Liver (tissue), 9 donors: ENCODE data around the gene PPOX. TPM values are rescaled to one million over a fixed set of nuclear protein-coding genes. Genes with fewer than 3 reads are reported as not detected.

ENCODE experiments used
- DNase-seq: peaks from one replicate; pipeline ENCODE4 v3.0.0-alpha.2; 2017; ENCODE audit warnings: low spot score
- H3K27ac ChIP-seq, 2 donors: one replicate each; pipeline ENCODE4 v1.7.0; 2013; ENCODE audit warnings: inconsistent platforms in 2 of 2, low read length in 2 of 2, control low read depth in 1 of 2, low read depth in 1 of 2, mild to moderate bottlenecking in 1 of 2
- H3K27me3 ChIP-seq, 4 donors: one replicate each; pipeline versions ENCODE4 v1.6.1 to v1.7.0; 2013; ENCODE audit warnings: low read length in 3 of 4, inconsistent platforms in 1 of 4, mild to moderate bottlenecking in 1 of 4, moderate library complexity in 1 of 4; ENCODE audit not compliant: control insufficient read depth in 4 of 4, insufficient read depth in 4 of 4
- H3K36me3 ChIP-seq, 4 donors: one replicate each; pipeline versions ENCODE4 v1.6.1 to v1.7.0; 2013; ENCODE audit warnings: low read length in 3 of 4, mild to moderate bottlenecking in 3 of 4, low read depth in 1 of 4, moderate library complexity in 1 of 4; ENCODE audit not compliant: control insufficient read depth in 4 of 4, insufficient read depth in 3 of 4
- H3K4me1 ChIP-seq, 4 donors: one replicate each; pipeline versions ENCODE4 v1.6.1 to v1.7.0; 2013; ENCODE audit warnings: low read length in 3 of 4, mild to moderate bottlenecking in 3 of 4, moderate library complexity in 1 of 4; ENCODE audit not compliant: control insufficient read depth in 4 of 4, insufficient read depth in 4 of 4
- H3K4me3 ChIP-seq, 3 donors: one replicate each; pipeline versions ENCODE4 v1.6.1 to v1.7.0; 2013; ENCODE audit warnings: low read length in 3 of 3, control low read depth in 1 of 3, low read depth in 1 of 3, mild to moderate bottlenecking in 1 of 3
- H3K9ac ChIP-seq, 2 donors: one replicate each; pipeline ENCODE4 v1.7.0; 2013; ENCODE audit warnings: low read length in 2 of 2, mild to moderate bottlenecking in 2 of 2, moderate library complexity in 2 of 2, control low read depth in 1 of 2, low read depth in 1 of 2
- H3K9me3 ChIP-seq, 4 donors: one replicate each; pipeline versions ENCODE4 v1.6.1 to v1.7.0; 2013; ENCODE audit warnings: low read length in 3 of 4; ENCODE audit not compliant: control insufficient read depth in 4 of 4
- ATF3 ChIP-seq: IDR thresholded peaks from 2 replicates; pipeline ENCODE4 v1.6.1; 2016; ENCODE audit warnings: antibody characterized with exemption
- EGR1 ChIP-seq, 2 donors: IDR thresholded peaks; 2 replicates each; pipeline ENCODE4 v1.6.1; 2016 to 2018; ENCODE audit warnings: antibody characterized with exemption in 2 of 2, low read depth in 2 of 2
- FOXA1 ChIP-seq: IDR thresholded peaks from 2 replicates; pipeline ENCODE4 v1.6.1; 2016; ENCODE audit warnings: antibody characterized with exemption
- FOXA2 ChIP-seq: IDR thresholded peaks from 2 replicates; pipeline ENCODE4 v1.6.1; 2016; ENCODE audit warnings: antibody characterized with exemption
- GABPA ChIP-seq, 2 donors: IDR thresholded peaks in 1 of 2; conservative IDR thresholded peaks in 1 of 2; 2 replicates each; pipeline ENCODE4 v1.6.1; 2016; ENCODE audit warnings: antibody characterized with exemption in 2 of 2, mild to moderate bottlenecking in 1 of 2, moderate library complexity in 1 of 2
- HNF4A ChIP-seq, 2 donors: conservative IDR thresholded peaks; 2 replicates each; pipeline ENCODE4 v1.6.1; 2016; ENCODE audit warnings: antibody characterized with exemption in 2 of 2, mild to moderate bottlenecking in 2 of 2
- HNF4G ChIP-seq: IDR thresholded peaks from 2 replicates; pipeline ENCODE4 v1.6.1; 2016; ENCODE audit warnings: antibody characterized with exemption
- JUND ChIP-seq, 2 donors: IDR thresholded peaks; 2 replicates each; pipeline ENCODE4 v1.6.1; 2016; ENCODE audit warnings: antibody characterized with exemption in 2 of 2
- MAX ChIP-seq: IDR thresholded peaks from 2 replicates; pipeline ENCODE4 v1.6.1; 2016; ENCODE audit warnings: antibody characterized with exemption
- NR2F2 ChIP-seq: IDR thresholded peaks from 2 replicates; pipeline ENCODE4 v1.6.1; 2016; ENCODE audit warnings: antibody characterized with exemption
- RAD21 ChIP-seq, 2 donors: IDR thresholded peaks; 2 replicates each; pipeline ENCODE4 v1.6.1; 2016; ENCODE audit warnings: antibody characterized with exemption in 2 of 2, mild to moderate bottlenecking in 2 of 2
- RXRA ChIP-seq, 2 donors: IDR thresholded peaks; 2 replicates each; pipeline ENCODE4 v1.6.1; 2017 to 2018; ENCODE audit warnings: antibody characterized with exemption in 2 of 2, mild to moderate bottlenecking in 1 of 2
- TAF1 ChIP-seq: conservative IDR thresholded peaks from 2 replicates; pipeline ENCODE4 v1.6.1; 2016; ENCODE audit warnings: antibody characterized with exemption, mild to moderate bottlenecking
- YY1 ChIP-seq: IDR thresholded peaks from 2 replicates; pipeline ENCODE4 v1.6.1; 2016; ENCODE audit warnings: antibody characterized with exemption, mild to moderate bottlenecking
- WGBS: extraction: QIAGEN DNeasy Blood & Tissue Kit; methylation state at CpG from one replicate; pipeline ENCODE4 v1.1.7; 2013; 5-methylcytosine and 5-hydroxymethylcytosine counted together
- polyA plus RNA-seq, 2 donors: library from polyadenylated mRNA; stranded (reverse) in 1 of 2; unstranded in 1 of 2; fragments of 200-250 nt in 1 of 2; fragments of >200 nt in 1 of 2; fragmentation: Nextera tagmentation in 1 of 2; extraction: Ambion mirVana in 1 of 2; gene quantifications; one replicate each; pipeline versions ENCODE4 v1.2.1 to v1.2.3, GENCODE V29; 2013 to 2015
- total RNA-seq, 2 donors: library from RNA; depleted of rRNA; stranded (reverse); fragments of >200 nt; gene quantifications; one replicate each; pipeline ENCODE4 v1.2.3, GENCODE V29; 2014
- TF ChIP-seq, protein P1 (sequence below): IDR thresholded peaks from 2 replicates; pipeline ENCODE4 v1.6.1; 2016; ENCODE audit warnings: antibody characterized with exemption
- TF ChIP-seq, protein P2 (sequence below): fragments of 150-350 bp; IDR thresholded peaks from 2 replicates; pipeline ENCODE4 v1.5.1; 2017; ENCODE audit warnings: improper control_type of control experiment, low read depth, low read length; ENCODE audit not compliant: missing input control
- donor health status: healthy.
- donor health status: healthy.
- donor health status: healthy.
- donor health status: healthy.
- donor health status: healthy.

PPOX gene
- total and polyA plus RNA-seq, 4 donors = 6.2 to 106 (median 7.9) TPM

GRCh38 chr1:161197560-161198193, 31.5 kb downstream of the PPOX start (continued):
- TF ChIP-seq HNF4A (conservative IDR thresholded peaks at IDR 0.05) = no peak
- TF ChIP-seq FOXA1 = no peak
- no peak for TF ChIP-seq RXRA (IDR thresholded peaks at IDR 0.05)
- TF ChIP-seq, protein P1, sequence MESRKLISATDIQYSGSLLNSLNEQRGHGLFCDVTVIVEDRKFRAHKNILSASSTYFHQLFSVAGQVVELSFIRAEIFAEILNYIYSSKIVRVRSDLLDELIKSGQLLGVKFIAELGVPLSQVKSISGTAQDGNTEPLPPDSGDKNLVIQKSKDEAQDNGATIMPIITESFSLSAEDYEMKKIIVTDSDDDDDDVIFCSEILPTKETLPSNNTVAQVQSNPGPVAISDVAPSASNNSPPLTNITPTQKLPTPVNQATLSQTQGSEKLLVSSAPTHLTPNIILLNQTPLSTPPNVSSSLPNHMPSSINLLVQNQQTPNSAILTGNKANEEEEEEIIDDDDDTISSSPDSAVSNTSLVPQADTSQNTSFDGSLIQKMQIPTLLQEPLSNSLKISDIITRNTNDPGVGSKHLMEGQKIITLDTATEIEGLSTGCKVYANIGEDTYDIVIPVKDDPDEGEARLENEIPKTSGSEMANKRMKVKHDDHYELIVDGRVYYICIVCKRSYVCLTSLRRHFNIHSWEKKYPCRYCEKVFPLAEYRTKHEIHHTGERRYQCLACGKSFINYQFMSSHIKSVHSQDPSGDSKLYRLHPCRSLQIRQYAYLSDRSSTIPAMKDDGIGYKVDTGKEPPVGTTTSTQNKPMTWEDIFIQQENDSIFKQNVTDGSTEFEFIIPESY = no peak
- TF ChIP-seq ATF3 = no peak

DNA sequence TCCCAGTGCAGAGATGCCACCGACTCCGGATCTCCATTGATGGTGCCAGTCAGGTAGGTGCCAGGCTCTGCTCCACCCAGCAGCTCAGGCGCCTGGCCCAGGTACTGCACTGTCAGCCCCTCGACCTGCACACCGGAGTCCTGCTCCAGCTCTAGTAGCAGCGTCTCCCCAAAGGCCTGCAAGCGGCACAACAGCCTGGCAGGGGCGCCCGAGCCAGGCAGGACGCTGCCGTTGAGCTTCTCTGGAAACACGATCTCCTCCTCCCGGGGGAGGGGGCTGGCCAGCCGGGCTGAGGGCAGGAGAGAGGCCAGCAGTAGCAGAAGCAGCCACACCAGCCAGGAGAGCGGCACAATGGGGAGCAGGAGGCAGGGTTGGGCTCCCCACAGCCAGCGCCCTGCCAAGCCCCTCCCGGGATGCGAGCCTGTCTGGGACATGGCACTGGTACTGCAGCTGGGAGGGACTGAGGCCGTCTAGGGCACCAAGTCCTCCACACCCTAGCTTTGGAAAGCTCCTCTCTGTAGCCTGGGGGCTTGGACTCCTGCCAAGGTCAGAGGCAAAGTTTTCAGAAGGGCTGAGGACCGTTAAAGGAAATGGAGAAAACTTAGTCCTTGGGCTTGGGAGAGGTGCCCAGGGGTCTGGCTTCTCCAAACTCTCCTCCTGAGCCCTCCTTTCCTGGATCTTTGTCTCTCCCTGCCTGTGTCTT, 32.1 kb downstream of the PPOX start:
- H3K4me3 ChIP-seq = peak overlapping the region; percentile 2 to 29 (median 21)
- TF ChIP-seq YY1 (no peak), FOXA2 (no peak), MAX (no peak), GABPA (IDR thresholded peaks at IDR 0.05 in 1 of 2, conservative IDR thresholded peaks at IDR 0.05 in 1 of 2) (no peak), HNF4G (no peak), NR2F2 (peak; percentile 9), RAD21 (IDR thresholded peaks at IDR 0.05) (no peak)
- TF ChIP-seq, protein P1 = no peak
- peaks cover 7 to 31% (median 22%) of the 10 kb centered on the region in 4 donors for H3K4me1 ChIP-seq
- no peaks in the 10 kb centered on the region for H3K9me3 ChIP-seq
- peak overlapping the region in 1 of 2 donors; percentile 0 for H3K9ac ChIP-seq
- H3K36me3 ChIP-seq = no peaks in the 10 kb centered on the region
- H3K27ac ChIP-seq = peak overlapping the region; percentile 73 to 95
- no peak for DNase-seq
- H3K27me3 ChIP-seq = no peaks in the 10 kb centered on the region
- 50% methylated on average over 20 of the region's 20 CpGs for WGBS

- 79% methylated on average over 11 of the region's 11 CpGs for whole genome bisulfite sequencing
- H3K9ac ChIP-seq = peak within 1 kb of the TSS in 1 of 2 donors; percentile 0
- peak within 1 kb of the TSS; percentile 83 to 95 for H3K27ac ChIP-seq
- peaks cover 0 to 3% (median 0%) of the 10 kb centered on the region in 4 donors for H3K36me3 ChIP-seq
- no peaks in the 10 kb centered on the region for H3K9me3 ChIP-seq
- DNase-seq = no peak
- H3K4me3 ChIP-seq = peak within 1 kb of the TSS; percentile 2 to 29 (median 21)
- no peaks in the 10 kb centered on the region for H3K27me3 ChIP-seq
- H3K4me1 ChIP-seq = peaks cover 8 to 30% (median 22%) of the 10 kb centered on the region in 4 donors
- TF ChIP-seq TAF1 (no peak), EGR1 (IDR thresholded peaks at IDR 0.05; ENCODE audit: low read depth in 2 of 2) (no peak), HNF4A (conservative IDR thresholded peaks at IDR 0.05) (no peak), NR2F2 (no peak), GABPA (IDR thresholded peaks at IDR 0.05 in 1 of 2, conservative IDR thresholded peaks at IDR 0.05 in 1 of 2) (no peak), HNF4G (no peak), ATF3 (no peak), MAX (no peak), FOXA1 (no peak), JUND (IDR thresholded peaks at IDR 0.05) (no peak), FOXA2 (no peak), RXRA (IDR thresholded peaks at IDR 0.05) (no peak), RAD21 (IDR thresholded peaks at IDR 0.05) (no peak)
- TF ChIP-seq, protein P2, sequence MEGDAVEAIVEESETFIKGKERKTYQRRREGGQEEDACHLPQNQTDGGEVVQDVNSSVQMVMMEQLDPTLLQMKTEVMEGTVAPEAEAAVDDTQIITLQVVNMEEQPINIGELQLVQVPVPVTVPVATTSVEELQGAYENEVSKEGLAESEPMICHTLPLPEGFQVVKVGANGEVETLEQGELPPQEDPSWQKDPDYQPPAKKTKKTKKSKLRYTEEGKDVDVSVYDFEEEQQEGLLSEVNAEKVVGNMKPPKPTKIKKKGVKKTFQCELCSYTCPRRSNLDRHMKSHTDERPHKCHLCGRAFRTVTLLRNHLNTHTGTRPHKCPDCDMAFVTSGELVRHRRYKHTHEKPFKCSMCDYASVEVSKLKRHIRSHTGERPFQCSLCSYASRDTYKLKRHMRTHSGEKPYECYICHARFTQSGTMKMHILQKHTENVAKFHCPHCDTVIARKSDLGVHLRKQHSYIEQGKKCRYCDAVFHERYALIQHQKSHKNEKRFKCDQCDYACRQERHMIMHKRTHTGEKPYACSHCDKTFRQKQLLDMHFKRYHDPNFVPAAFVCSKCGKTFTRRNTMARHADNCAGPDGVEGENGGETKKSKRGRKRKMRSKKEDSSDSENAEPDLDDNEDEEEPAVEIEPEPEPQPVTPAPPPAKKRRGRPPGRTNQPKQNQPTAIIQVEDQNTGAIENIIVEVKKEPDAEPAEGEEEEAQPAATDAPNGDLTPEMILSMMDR = no peak
- TF ChIP-seq, protein P1 = no peak
Observed at GRCh38 chr1:161198897-161199431, 32.7 kb downstream of the PPOX start, which contains the start of gene ADAMTS4. Gene ADAMTS4, minus strand, starts transcription at chr1:161199054. Its CDS starts 427 bp downstream, at chr1:161198627.
